GM19468 (cell line): ENCODE results near the gene KMO.

Experiments used
- ATAC-seq: cut with Tn5 transposase; IDR thresholded peaks from one replicate; pipeline ENCODE4 v1.9.1; 2021; ENCODE audit warnings: mild to moderate bottlenecking, moderate library complexity, moderate number of reproducible peaks; ENCODE audit not compliant: unreplicated experiment; ENCODE audit errors: extremely low read depth

The KMO gene

DNA sequence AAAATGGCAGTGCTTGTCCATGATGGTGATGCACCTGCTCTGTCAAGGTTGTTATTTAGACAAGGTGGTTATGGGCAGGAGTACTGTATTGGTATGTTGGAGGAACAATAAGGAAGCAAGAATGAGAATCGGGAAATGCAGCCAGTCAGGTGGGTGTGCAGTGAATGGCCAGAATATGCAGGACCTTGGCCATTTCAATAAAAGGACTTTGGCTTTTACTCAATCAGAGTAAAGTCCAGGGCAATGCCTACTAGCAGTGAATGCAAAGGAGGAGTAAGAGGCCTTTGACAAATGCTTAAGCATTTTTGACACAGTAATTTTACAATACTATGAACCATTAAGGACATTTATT is 110.4 kb downstream of the KMO start:
- no peak for ATAC-seq

DNA sequence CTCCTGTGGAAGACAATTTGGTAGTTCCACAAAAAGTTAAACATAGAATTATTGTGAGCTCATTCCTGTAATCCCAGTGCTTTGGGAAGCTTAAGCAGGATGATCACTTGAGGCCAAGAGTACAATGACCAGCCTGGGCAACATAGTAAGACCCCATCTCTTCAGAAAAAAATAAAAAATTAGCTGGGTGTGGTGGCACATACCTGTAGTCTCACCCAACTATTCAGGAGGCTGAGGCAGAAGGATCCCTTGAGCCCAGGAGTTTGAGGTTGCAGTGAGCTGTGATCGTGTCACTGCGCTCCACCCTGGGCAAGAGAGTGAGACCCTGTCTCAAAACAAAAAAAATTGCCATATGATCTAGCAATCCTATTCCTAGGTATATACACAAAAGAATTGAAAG is 112.1 kb downstream of the KMO start:
- ATAC-seq: no peak

DNA sequence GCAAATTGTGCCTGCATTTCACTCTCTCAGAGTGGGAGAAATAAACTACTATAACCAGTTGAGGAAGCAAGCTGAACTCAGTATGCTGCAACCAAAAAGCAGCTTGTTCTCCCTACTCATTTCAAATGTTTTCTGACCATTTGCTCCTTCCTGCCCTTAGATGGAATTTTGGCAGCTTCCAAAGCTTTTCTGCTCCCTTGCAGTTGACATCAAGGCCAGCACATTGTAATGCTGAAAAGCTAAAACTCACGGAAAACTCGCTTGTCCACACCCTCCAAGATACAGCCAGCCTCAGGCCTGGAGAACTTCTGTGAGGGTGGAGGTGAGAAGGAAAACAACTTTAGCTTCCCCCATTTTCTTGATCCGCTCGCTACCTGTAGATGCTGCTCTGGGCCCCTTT is 113.0 kb downstream of the KMO start:
- no peak for ATAC-seq
